Body of pancreas (tissue), 4 donors: ENCODE results near the gene ARID5A.

ENCODE experiments used
- POLR2A ChIP-seq, 3 donors: fragments of 450-650 bp; IDR thresholded peaks; one replicate each; pipeline ENCODE4 v1.6.1; 2016; ENCODE audit warnings: antibody characterized with exemption in 3 of 3, mild to moderate bottlenecking in 2 of 3
- TF ChIP-seq, protein P1 (sequence below), 7 experiments: fragments of 450-650 bp in 4 of 7; fragments of 200-600 bp in 3 of 7; sonication (generic) in 3 of 7; IDR thresholded peaks; one replicate each; pipeline ENCODE4 v1.5.1; 2016 to 2019; ENCODE audit warnings: antibody characterized with exemption in 7 of 7

GRCh38 chr2:96525211-96525507 lies 11.4 kb upstream of the ARID5A start:
- TF ChIP-seq, protein P1, sequence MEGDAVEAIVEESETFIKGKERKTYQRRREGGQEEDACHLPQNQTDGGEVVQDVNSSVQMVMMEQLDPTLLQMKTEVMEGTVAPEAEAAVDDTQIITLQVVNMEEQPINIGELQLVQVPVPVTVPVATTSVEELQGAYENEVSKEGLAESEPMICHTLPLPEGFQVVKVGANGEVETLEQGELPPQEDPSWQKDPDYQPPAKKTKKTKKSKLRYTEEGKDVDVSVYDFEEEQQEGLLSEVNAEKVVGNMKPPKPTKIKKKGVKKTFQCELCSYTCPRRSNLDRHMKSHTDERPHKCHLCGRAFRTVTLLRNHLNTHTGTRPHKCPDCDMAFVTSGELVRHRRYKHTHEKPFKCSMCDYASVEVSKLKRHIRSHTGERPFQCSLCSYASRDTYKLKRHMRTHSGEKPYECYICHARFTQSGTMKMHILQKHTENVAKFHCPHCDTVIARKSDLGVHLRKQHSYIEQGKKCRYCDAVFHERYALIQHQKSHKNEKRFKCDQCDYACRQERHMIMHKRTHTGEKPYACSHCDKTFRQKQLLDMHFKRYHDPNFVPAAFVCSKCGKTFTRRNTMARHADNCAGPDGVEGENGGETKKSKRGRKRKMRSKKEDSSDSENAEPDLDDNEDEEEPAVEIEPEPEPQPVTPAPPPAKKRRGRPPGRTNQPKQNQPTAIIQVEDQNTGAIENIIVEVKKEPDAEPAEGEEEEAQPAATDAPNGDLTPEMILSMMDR (IDR thresholded peaks at IDR 0.05), result no peak
- no peak for TF ChIP-seq POLR2A (IDR thresholded peaks at IDR 0.05)
